ENCODE results near the gene BACH2.
"Not testable (repeated sequence)": the region's sequence is repeated elsewhere in the genome, so short reads cannot be mapped to it uniquely, and the experiment has no call there.

GRCh38 chr6:90116126-90116525, 180.5 kb downstream of the BACH2 start:
- TF ChIP-seq, protein P1, sequence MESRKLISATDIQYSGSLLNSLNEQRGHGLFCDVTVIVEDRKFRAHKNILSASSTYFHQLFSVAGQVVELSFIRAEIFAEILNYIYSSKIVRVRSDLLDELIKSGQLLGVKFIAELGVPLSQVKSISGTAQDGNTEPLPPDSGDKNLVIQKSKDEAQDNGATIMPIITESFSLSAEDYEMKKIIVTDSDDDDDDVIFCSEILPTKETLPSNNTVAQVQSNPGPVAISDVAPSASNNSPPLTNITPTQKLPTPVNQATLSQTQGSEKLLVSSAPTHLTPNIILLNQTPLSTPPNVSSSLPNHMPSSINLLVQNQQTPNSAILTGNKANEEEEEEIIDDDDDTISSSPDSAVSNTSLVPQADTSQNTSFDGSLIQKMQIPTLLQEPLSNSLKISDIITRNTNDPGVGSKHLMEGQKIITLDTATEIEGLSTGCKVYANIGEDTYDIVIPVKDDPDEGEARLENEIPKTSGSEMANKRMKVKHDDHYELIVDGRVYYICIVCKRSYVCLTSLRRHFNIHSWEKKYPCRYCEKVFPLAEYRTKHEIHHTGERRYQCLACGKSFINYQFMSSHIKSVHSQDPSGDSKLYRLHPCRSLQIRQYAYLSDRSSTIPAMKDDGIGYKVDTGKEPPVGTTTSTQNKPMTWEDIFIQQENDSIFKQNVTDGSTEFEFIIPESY (IDR thresholded peaks at IDR 0.05; ENCODE audit: borderline replicate concordance, low read depth), result not testable (repeated sequence)
- not testable (repeated sequence) for TF ChIP-seq RCOR1 (IDR thresholded peaks at IDR 0.05; ENCODE audit: low read length); CTCF (IDR thresholded peaks at IDR 0.05); MXI1 (IDR thresholded peaks at IDR 0.05; ENCODE audit: low read depth, low read length); SMC3 (IDR thresholded peaks at IDR 0.05; ENCODE audit: low read depth, low read length); EP300 (IDR thresholded peaks at IDR 0.05; ENCODE audit: borderline replicate concordance in 1 of 2, low read depth in 1 of 2, low read length in 1 of 2); POLR2AphosphoS5 (IDR thresholded peaks at IDR 0.05; ENCODE audit: low read depth, low read length)
- TF ChIP-seq, protein P2, sequence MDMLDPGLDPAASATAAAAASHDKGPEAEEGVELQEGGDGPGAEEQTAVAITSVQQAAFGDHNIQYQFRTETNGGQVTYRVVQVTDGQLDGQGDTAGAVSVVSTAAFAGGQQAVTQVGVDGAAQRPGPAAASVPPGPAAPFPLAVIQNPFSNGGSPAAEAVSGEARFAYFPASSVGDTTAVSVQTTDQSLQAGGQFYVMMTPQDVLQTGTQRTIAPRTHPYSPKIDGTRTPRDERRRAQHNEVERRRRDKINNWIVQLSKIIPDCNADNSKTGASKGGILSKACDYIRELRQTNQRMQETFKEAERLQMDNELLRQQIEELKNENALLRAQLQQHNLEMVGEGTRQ (IDR thresholded peaks at IDR 0.05; ENCODE audit: borderline replicate concordance, low read depth, low read length), result not testable (repeated sequence)
- TF ChIP-seq, protein P3, sequence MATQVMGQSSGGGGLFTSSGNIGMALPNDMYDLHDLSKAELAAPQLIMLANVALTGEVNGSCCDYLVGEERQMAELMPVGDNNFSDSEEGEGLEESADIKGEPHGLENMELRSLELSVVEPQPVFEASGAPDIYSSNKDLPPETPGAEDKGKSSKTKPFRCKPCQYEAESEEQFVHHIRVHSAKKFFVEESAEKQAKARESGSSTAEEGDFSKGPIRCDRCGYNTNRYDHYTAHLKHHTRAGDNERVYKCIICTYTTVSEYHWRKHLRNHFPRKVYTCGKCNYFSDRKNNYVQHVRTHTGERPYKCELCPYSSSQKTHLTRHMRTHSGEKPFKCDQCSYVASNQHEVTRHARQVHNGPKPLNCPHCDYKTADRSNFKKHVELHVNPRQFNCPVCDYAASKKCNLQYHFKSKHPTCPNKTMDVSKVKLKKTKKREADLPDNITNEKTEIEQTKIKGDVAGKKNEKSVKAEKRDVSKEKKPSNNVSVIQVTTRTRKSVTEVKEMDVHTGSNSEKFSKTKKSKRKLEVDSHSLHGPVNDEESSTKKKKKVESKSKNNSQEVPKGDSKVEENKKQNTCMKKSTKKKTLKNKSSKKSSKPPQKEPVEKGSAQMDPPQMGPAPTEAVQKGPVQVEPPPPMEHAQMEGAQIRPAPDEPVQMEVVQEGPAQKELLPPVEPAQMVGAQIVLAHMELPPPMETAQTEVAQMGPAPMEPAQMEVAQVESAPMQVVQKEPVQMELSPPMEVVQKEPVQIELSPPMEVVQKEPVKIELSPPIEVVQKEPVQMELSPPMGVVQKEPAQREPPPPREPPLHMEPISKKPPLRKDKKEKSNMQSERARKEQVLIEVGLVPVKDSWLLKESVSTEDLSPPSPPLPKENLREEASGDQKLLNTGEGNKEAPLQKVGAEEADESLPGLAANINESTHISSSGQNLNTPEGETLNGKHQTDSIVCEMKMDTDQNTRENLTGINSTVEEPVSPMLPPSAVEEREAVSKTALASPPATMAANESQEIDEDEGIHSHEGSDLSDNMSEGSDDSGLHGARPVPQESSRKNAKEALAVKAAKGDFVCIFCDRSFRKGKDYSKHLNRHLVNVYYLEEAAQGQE (IDR thresholded peaks at IDR 0.05; ENCODE audit: low read depth, low read length), result not testable (repeated sequence)

Measured in SK-N-SH (cell line).